HepG2 (cell line): ENCODE data around the gene FGF4.

ENCODE experiments used
- CBFB ChIP-seq: sonication (generic); formaldehyde crosslinking; IDR thresholded peaks from 2 replicates; pipeline ENCODE4 v1.4.0; 2020; ENCODE audit warnings: missing genetic modification reagents
- HCFC1 ChIP-seq: fragments of 150-350 bp; IDR thresholded peaks from 2 replicates; pipeline ENCODE4 v1.6.1; 2014; ENCODE audit warnings: low read depth, low read length
- NFRKB ChIP-seq: fragments of 450-650 bp; IDR thresholded peaks from 2 replicates; pipeline ENCODE4 v1.6.1; 2017

GRCh38 chr11:69801513-69802335 lies 26.6 kb upstream of the FGF4 start:
- no peak for TF ChIP-seq NFRKB
- no peak for TF ChIP-seq HCFC1
- TF ChIP-seq CBFB (CRISPR knock-in tag) = no peak
